ENCODE results near the gene CYP3A4. TPM values are rescaled to one million over a fixed set of nuclear protein-coding genes. Genes with fewer than 3 reads are reported as not detected.
A peak's percentile ranks its signal among the peaks of the same experiment; 100 is the strongest.

CYP3A4 gene
- total RNA-seq, 1 donor, result not detected

- DNase-seq (ENCODE audit: low read depth), result no peak
- no peak overlapping the region for H3K4me3 ChIP-seq (ENCODE audit: low read depth, low read length)
- TF ChIP-seq CTCF (IDR thresholded peaks at IDR 0.05; ENCODE audit: insufficient read depth, low read length), result no peak
Measured at GRCh38 chr7:99720800-99721595, 63.0 kb downstream of the CYP3A4 start.

- no peak for TF ChIP-seq CTCF (IDR thresholded peaks at IDR 0.05; ENCODE audit: insufficient read depth, low read length)
- H3K4me3 ChIP-seq (ENCODE audit: low read depth, low read length), result no peak overlapping the region
- DNase-seq (ENCODE audit: low read depth), result no peak
Measured at GRCh38 chr7:99719996-99720769, 63.8 kb downstream of the CYP3A4 start.

- TF ChIP-seq CTCF (IDR thresholded peaks at IDR 0.05; ENCODE audit: insufficient read depth, low read length), result no peak
- no peak for DNase-seq (ENCODE audit: low read depth)
- H3K4me3 ChIP-seq (ENCODE audit: low read depth, low read length), result no peak overlapping the region
Measured at GRCh38 chr7:99713995-99714570, 69.9 kb downstream of the CYP3A4 start.

GRCh38 chr7:99709838-99710578 is 74.0 kb downstream of the CYP3A4 start:
- DNase-seq (ENCODE audit: low read depth), result no peak
- no peak overlapping the region for H3K4me3 ChIP-seq (ENCODE audit: low read depth, low read length)
- no peak for TF ChIP-seq CTCF (IDR thresholded peaks at IDR 0.05; ENCODE audit: insufficient read depth, low read length)

GRCh38 chr7:99709260-99709659 is 74.7 kb downstream of the CYP3A4 start:
- no peak for TF ChIP-seq CTCF (IDR thresholded peaks at IDR 0.05; ENCODE audit: insufficient read depth, low read length)
- no peak for DNase-seq (ENCODE audit: low read depth)
- H3K4me3 ChIP-seq (ENCODE audit: low read depth, low read length), result no peak overlapping the region

GRCh38 chr7:99707096-99707495 is 76.9 kb downstream of the CYP3A4 start:
- TF ChIP-seq CTCF (IDR thresholded peaks at IDR 0.05; ENCODE audit: insufficient read depth, low read length), result no peak
- no peak overlapping the region for H3K4me3 ChIP-seq (ENCODE audit: low read depth, low read length)
- DNase-seq (ENCODE audit: low read depth), result peak; percentile 24

Measured in fibroblast of the aortic adventitia (primary cell).